Parathyroid adenoma (tissue), 2 donors: ENCODE data around the gene AUTS2.

Experiments
- H2AFZ ChIP-seq: fragments of 300-600 bp; sonication (generic); one replicate; pipeline ENCODE4 v1.7.0; 2017; ENCODE audit warnings: antibody characterized with exemption, mild to moderate bottlenecking
- H3K27ac ChIP-seq: fragments of 300-600 bp; sonication (generic); one replicate; pipeline ENCODE4 v1.7.0; 2017
- H3K27me3 ChIP-seq: fragments of 300-600 bp; sonication (generic); one replicate; pipeline ENCODE4 v1.7.0; 2017; ENCODE audit warnings: low read length; ENCODE audit not compliant: control insufficient read depth, insufficient read depth
- H3K36me3 ChIP-seq: fragments of 300-600 bp; sonication (generic); one replicate; pipeline ENCODE4 v1.7.0; 2017; ENCODE audit warnings: low read length; ENCODE audit not compliant: control insufficient read depth, insufficient read depth
- H3K4me1 ChIP-seq: fragments of 300-600 bp; sonication (generic); one replicate; pipeline ENCODE4 v1.7.0; 2017; ENCODE audit warnings: control low read depth
- H3K4me2 ChIP-seq: fragments of 300-600 bp; sonication (generic); one replicate; pipeline ENCODE4 v1.7.0; 2017; ENCODE audit warnings: low read length
- H3K4me3 ChIP-seq: fragments of 300-600 bp; sonication (generic); one replicate; pipeline ENCODE4 v1.7.0; 2017; ENCODE audit warnings: low read depth, low read length
- H3K79me2 ChIP-seq: fragments of 300-600 bp; sonication (generic); one replicate; pipeline ENCODE4 v1.7.0; 2017; ENCODE audit warnings: control low read depth
- H3K9ac ChIP-seq: fragments of 300-600 bp; sonication (generic); one replicate; pipeline ENCODE4 v1.7.0; 2017; ENCODE audit warnings: mild to moderate bottlenecking
- H3K9me3 ChIP-seq: fragments of 300-600 bp; sonication (generic); one replicate; pipeline ENCODE4 v1.7.0; 2017; ENCODE audit warnings: low read length; ENCODE audit not compliant: control insufficient read depth
- TF ChIP-seq, protein P1 (sequence below): fragments of 300-600 bp; sonication (generic); IDR thresholded peaks from one replicate; pipeline ENCODE4 v1.7.0; 2017; ENCODE audit warnings: antibody characterized with exemption, mild to moderate bottlenecking
- donor health status: primary hyperparathyroidism.

AUTS2 gene

DNA sequence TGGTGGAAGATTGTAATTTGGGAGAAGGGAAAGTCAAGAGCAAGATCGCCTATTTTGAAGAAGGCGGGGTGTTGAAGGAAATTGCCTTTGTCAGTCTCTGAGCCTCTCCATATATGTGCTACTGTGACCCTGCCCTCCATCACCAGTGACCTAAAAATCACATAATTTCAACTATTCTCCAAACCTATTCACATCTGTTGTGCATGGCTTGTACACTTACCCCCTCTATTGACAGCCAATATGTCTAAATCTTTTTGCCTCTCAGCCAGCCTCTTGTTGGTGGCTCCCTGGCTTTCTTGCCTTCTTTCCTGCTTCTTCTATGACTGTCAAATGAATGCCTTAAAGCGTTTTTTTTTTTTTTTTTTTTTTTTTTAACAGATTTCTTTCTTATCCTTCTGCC lies 295.6 kb downstream of the AUTS2 start:
- Histone ChIP-seq H2AFZ (no peak overlapping the region), H3K79me2 (no peaks in the 10 kb centered on the region), H3K36me3 (no peaks in the 10 kb centered on the region), H3K4me2 (no peak overlapping the region), H3K27ac (no peak overlapping the region), H3K4me1 (peaks cover 2% of the 10 kb centered on the region), H3K9ac (no peak overlapping the region), H3K4me3 (no peak overlapping the region), H3K27me3 (no peaks in the 10 kb centered on the region), H3K9me3 (no peaks in the 10 kb centered on the region)
- TF ChIP-seq, protein P1, sequence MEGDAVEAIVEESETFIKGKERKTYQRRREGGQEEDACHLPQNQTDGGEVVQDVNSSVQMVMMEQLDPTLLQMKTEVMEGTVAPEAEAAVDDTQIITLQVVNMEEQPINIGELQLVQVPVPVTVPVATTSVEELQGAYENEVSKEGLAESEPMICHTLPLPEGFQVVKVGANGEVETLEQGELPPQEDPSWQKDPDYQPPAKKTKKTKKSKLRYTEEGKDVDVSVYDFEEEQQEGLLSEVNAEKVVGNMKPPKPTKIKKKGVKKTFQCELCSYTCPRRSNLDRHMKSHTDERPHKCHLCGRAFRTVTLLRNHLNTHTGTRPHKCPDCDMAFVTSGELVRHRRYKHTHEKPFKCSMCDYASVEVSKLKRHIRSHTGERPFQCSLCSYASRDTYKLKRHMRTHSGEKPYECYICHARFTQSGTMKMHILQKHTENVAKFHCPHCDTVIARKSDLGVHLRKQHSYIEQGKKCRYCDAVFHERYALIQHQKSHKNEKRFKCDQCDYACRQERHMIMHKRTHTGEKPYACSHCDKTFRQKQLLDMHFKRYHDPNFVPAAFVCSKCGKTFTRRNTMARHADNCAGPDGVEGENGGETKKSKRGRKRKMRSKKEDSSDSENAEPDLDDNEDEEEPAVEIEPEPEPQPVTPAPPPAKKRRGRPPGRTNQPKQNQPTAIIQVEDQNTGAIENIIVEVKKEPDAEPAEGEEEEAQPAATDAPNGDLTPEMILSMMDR = no peak

DNA sequence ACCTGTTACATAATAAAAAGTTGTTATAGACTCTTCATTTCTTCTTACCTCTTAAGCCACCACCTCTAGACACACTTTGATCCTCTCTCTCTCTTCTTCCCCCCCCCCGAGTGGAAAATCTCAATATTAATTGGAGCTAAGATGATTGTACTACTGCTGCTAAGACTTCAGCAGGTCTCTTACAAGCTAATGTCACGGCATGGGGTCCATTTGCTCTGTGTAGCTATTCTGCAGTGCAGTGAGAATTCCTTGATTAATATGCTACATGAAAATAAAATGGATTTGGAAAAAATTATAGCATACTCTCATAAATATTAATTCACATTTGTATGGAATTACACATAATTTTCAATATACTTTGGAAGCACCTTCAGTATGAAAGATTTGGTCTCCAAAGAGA lies 297.2 kb downstream of the AUTS2 start:
- Histone ChIP-seq H3K9me3 (no peaks in the 10 kb centered on the region), H3K36me3 (no peaks in the 10 kb centered on the region), H3K27me3 (no peaks in the 10 kb centered on the region), H3K27ac (no peak overlapping the region), H3K4me3 (no peak overlapping the region), H3K4me2 (no peak overlapping the region), H3K9ac (no peak overlapping the region), H3K4me1 (peaks cover 2% of the 10 kb centered on the region), H3K79me2 (no peaks in the 10 kb centered on the region), H2AFZ (no peak overlapping the region)
- TF ChIP-seq, protein P1 = no peak

DNA sequence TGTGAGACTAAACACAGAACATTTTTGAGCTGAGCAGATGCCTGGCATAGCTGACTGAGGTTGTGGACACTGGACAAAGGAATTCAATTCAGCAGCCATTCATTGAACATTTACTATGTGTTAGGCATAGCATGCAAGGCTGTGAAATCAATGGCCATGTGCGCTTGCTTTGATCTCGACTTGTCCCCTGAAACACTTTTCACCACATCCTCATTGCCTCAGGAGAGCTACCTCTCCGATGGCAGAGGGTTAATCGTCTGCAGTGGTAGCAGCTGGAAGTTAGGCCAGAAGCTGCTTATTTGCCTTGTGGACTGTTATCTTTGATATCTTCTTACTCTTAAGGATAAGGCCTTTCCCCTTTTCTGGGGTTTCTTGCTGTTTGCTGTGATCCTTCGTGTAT lies 297.8 kb downstream of the AUTS2 start:
- Histone ChIP-seq H3K27me3 (no peaks in the 10 kb centered on the region), H3K79me2 (no peaks in the 10 kb centered on the region), H2AFZ (no peak overlapping the region), H3K4me2 (no peak overlapping the region), H3K9me3 (no peaks in the 10 kb centered on the region), H3K4me3 (no peak overlapping the region), H3K4me1 (peaks cover 2% of the 10 kb centered on the region), H3K36me3 (no peaks in the 10 kb centered on the region), H3K9ac (no peak overlapping the region), H3K27ac (no peak overlapping the region)
- TF ChIP-seq, protein P1 = no peak

DNA sequence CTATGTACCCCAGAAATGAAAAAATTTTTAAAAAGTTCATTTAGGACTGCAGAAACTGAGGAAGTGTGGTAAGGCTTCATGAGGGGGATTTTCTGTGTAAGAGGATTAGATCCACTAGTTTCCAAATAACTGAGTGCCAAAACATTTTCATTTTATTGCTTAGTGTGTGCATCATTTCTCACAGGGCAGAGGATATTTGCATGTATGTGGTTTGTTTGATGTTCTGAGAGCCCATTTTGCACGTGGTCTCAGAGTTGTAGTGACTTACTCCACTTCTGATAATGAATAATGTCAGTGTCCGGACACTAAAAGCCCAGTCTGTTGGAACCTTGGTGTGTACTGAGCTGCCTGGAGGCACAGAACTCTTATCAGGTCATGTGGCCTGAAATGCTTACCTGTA lies 299.9 kb downstream of the AUTS2 start:
- Histone ChIP-seq H3K4me3 (no peak overlapping the region), H3K27me3 (no peaks in the 10 kb centered on the region), H2AFZ (no peak overlapping the region), H3K79me2 (no peaks in the 10 kb centered on the region), H3K9ac (no peak overlapping the region), H3K36me3 (no peaks in the 10 kb centered on the region), H3K9me3 (no peaks in the 10 kb centered on the region), H3K4me2 (no peak overlapping the region), H3K4me1 (peaks cover 5% of the 10 kb centered on the region), H3K27ac (no peak overlapping the region)
- TF ChIP-seq, protein P1 = no peak

DNA sequence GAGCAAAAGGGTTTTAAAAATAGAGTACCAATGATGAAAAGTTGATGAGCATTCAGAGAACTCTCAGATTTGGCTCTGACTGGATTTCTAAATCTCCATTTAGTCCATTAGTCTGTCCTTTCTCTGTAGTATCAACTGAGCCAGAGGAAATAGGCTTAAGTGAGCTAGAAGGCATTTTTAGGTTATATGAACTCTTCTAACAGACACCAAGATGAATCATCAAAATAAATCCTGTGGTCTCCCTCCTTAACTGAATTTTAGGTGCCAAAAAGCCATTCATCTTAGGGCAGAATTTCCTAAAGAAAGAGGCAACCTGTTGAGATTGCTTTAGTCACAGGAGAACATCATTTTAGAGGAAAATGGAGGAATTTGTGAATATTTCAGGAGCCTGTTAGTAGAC lies 305.1 kb downstream of the AUTS2 start:
- Histone ChIP-seq H3K79me2 (no peaks in the 10 kb centered on the region), H3K4me3 (no peak overlapping the region), H3K4me1 (peaks cover 5% of the 10 kb centered on the region), H3K4me2 (no peak overlapping the region), H2AFZ (no peak overlapping the region), H3K36me3 (no peaks in the 10 kb centered on the region), H3K9ac (no peak overlapping the region), H3K9me3 (no peaks in the 10 kb centered on the region), H3K27ac (no peak overlapping the region), H3K27me3 (no peaks in the 10 kb centered on the region)
- TF ChIP-seq, protein P1 = no peak
